A673 (cell line): ENCODE data around the gene MAST1.

Experiments
- CTCF ChIP-seq: fragments of 300-800, 200-600 bp; sonication (generic); conservative IDR thresholded peaks from 2 replicates; pipeline ENCODE4 v1.5.1; 2017; ENCODE audit warnings: low read depth, mild to moderate bottlenecking, antibody characterized with exemption, low read length, moderate library complexity, mixed read lengths
- EZH2 ChIP-seq: fragments of 200-600 bp; sonication (generic); IDR thresholded peaks from 2 replicates; pipeline ENCODE4 v1.6.1; 2017; ENCODE audit warnings: borderline replicate concordance, low read depth, mild to moderate bottlenecking, mixed read lengths, antibody characterized with exemption, low read length; ENCODE audit not compliant: poor library complexity, severe bottlenecking

- TF ChIP-seq EZH2 (no peak), CTCF (no peak)
These were observed 33.9 kb downstream of the MAST1 start for GRCh38 chr19:12872255-12872654.
